Gastroesophageal sphincter (tissue), 4 donors: Measurements from ENCODE around the gene ZBED5. TPM values are rescaled to one million over a fixed set of nuclear protein-coding genes. Genes with fewer than 3 reads are reported as not detected.
A peak's percentile ranks its signal among the peaks of the same experiment; 100 is the strongest.
"Not testable (repeated sequence)": the region's sequence is repeated elsewhere in the genome, so short reads cannot be mapped to it uniquely, and the experiment has no call there.

Experiments used
- ATAC-seq: fragments of 150-250 bp; one replicate; pipeline ENCODE4 v1.9.1; 2016; ENCODE audit warnings: mild to moderate bottlenecking, moderate library complexity
- H3K27ac ChIP-seq, 4 donors: fragments of 200-600 bp; sonication (generic) in 3 of 4; 1 replicate in 3 of 4; 2 replicates in 1 of 4; pipeline ENCODE4 v1.5.1; 2016 to 2019
- H3K27me3 ChIP-seq: fragments of 200-600 bp; sonication (generic); one replicate; pipeline ENCODE4 v1.5.1; 2019
- H3K36me3 ChIP-seq, 2 donors: fragments of 200-600 bp; sonication (generic); one replicate each; pipeline ENCODE4 v1.5.1; 2019; ENCODE audit warnings: control low read depth in 1 of 2
- H3K4me1 ChIP-seq, 3 donors: fragments of 200-600 bp; sonication (generic); 1 replicate in 2 of 3; 2 replicates in 1 of 3; pipeline ENCODE4 v1.5.1; 2016 to 2019; ENCODE audit warnings: control low read depth in 2 of 3
- H3K4me3 ChIP-seq, 2 donors: fragments of 200-600 bp; sonication (generic); one replicate each; pipeline ENCODE4 v1.5.1; 2019; ENCODE audit warnings: mild to moderate bottlenecking in 1 of 2, moderate library complexity in 1 of 2
- H3K9me3 ChIP-seq, 3 donors: fragments of 200-600 bp; sonication (generic); one replicate each; pipeline ENCODE4 v1.5.1; 2017 to 2019; ENCODE audit warnings: control low read depth in 2 of 3
- CTCF ChIP-seq, 4 experiments: fragments of 200-600 bp in 2 of 4; fragments of 450-650 bp in 2 of 4; sonication (generic) in 1 of 4; IDR thresholded peaks; one replicate each; pipeline ENCODE4 v1.5.1; 2017 to 2019; ENCODE audit warnings: antibody characterized with exemption in 4 of 4, mild to moderate bottlenecking in 2 of 4, moderate library complexity in 2 of 4
- EP300 ChIP-seq: sonication (generic); formaldehyde crosslinking; IDR thresholded peaks from one replicate; pipeline ENCODE4 v1.6.1; 2017; ENCODE audit warnings: antibody characterized with exemption, mild to moderate bottlenecking
- POLR2A ChIP-seq, 2 donors: fragments of 450-650 bp; IDR thresholded peaks; one replicate each; pipeline ENCODE4 v1.6.1; 2017; ENCODE audit warnings: antibody characterized with exemption in 2 of 2, mild to moderate bottlenecking in 2 of 2, moderate library complexity in 1 of 2
- POLR2AphosphoS5 ChIP-seq: sonication (generic); formaldehyde crosslinking; IDR thresholded peaks from one replicate; pipeline ENCODE4 v1.6.1; 2017; ENCODE audit warnings: antibody characterized with exemption
- WGBS, 2 donors: methylation state at CpG; one replicate each; pipeline ENCODE4 v1.1.5; 2018; ENCODE audit warnings: low coverage in 1 of 2; 5-methylcytosine and 5-hydroxymethylcytosine counted together
- total RNA-seq, 4 donors: library from RNA; depleted of rRNA; stranded (reverse); fragments of >200 nt; gene quantifications; one replicate each; pipeline ENCODE4 v1.1.0, GENCODE V29; 2016

Gene ZBED5
- total RNA-seq, 4 donors from 2014 or later: 26.0 to 57.3 (median 41.7) TPM

- no peak for ATAC-seq
- WGBS, 2 donors: 90 to 91% methylated on average over 1 to 2 of the region's 2 CpGs
- Histone ChIP-seq H3K36me3 (no peaks in the 10 kb centered on the region), H3K4me3 (no peak overlapping the region), H3K9me3 (no peaks in the 10 kb centered on the region), H3K27ac (no peak overlapping the region), H3K4me1 (peaks cover 10 to 39% (median 14%) of the 10 kb centered on the region in 3 donors), H3K27me3 (no peaks in the 10 kb centered on the region)
- TF ChIP-seq EP300: no peak
- TF ChIP-seq POLR2AphosphoS5: no peak
- no peak for TF ChIP-seq POLR2A (IDR thresholded peaks at IDR 0.05)
- no peak for TF ChIP-seq CTCF (IDR thresholded peaks at IDR 0.05)
These were observed 37.4 kb upstream of the ZBED5 start for GRCh38 chr11:10895285-10895684.

GRCh38 chr11:10894666-10895065 is 36.8 kb upstream of the ZBED5 start:
- H3K4me3 ChIP-seq: no peak overlapping the region
- H3K27ac ChIP-seq: peak overlapping the region in 2 of 4 donors; percentile 7 to 42
- no peaks in the 10 kb centered on the region for H3K36me3 ChIP-seq
- no peaks in the 10 kb centered on the region for H3K9me3 ChIP-seq
- H3K27me3 ChIP-seq: no peaks in the 10 kb centered on the region
- 90 to 91% methylated on average over 1 of the region's 1 CpG for WGBS, 2 donors
- ATAC-seq: no peak
- TF ChIP-seq EP300 (no peak), POLR2A (IDR thresholded peaks at IDR 0.05) (no peak), CTCF (IDR thresholded peaks at IDR 0.05) (no peak), POLR2AphosphoS5 (no peak)
- peaks cover 8 to 33% (median 9%) of the 10 kb centered on the region in 3 donors for H3K4me1 ChIP-seq

GRCh38 chr11:10893714-10894151 is 35.9 kb upstream of the ZBED5 start:
- TF ChIP-seq EP300 (no peak), POLR2A (IDR thresholded peaks at IDR 0.05) (no peak), CTCF (IDR thresholded peaks at IDR 0.05) (peak in 3 of 4 experiments; percentile 12 to 67 (median 36)), POLR2AphosphoS5 (peak; percentile 69)
- Histone ChIP-seq H3K27me3 (no peaks in the 10 kb centered on the region), H3K4me1 (peaks cover under 1 to 24% (median 4%) of the 10 kb centered on the region in 3 donors), H3K36me3 (no peaks in the 10 kb centered on the region), H3K4me3 (no peak overlapping the region), H3K9me3 (no peaks in the 10 kb centered on the region), H3K27ac (peak overlapping the region in 2 of 4 donors; percentile 7 to 42)
- ATAC-seq: peak; percentile 61

- Histone ChIP-seq H3K27me3 (no peaks in the 10 kb centered on the region), H3K36me3 (no peaks in the 10 kb centered on the region), H3K9me3 (no peaks in the 10 kb centered on the region), H3K27ac (no peak overlapping the region), H3K4me1 (peaks cover 0 to 18% (median 4%) of the 10 kb centered on the region in 3 donors), H3K4me3 (no peak overlapping the region)
- WGBS, 2 donors: 57 to 78% methylated on average over 2 of the region's 2 CpGs
- no peak for ATAC-seq
- TF ChIP-seq POLR2AphosphoS5: no peak
- no peak for TF ChIP-seq CTCF (IDR thresholded peaks at IDR 0.05)
- no peak for TF ChIP-seq POLR2A (IDR thresholded peaks at IDR 0.05)
- TF ChIP-seq EP300: no peak
These were observed 34.4 kb upstream of the ZBED5 start for GRCh38 chr11:10892250-10892649.

GRCh38 chr11:10891151-10891720 is 33.4 kb upstream of the ZBED5 start:
- H3K27ac ChIP-seq: no peak overlapping the region
- H3K4me3 ChIP-seq: no peak overlapping the region
- no peaks in the 10 kb centered on the region for H3K9me3 ChIP-seq
- no peaks in the 10 kb centered on the region for H3K27me3 ChIP-seq
- H3K36me3 ChIP-seq: no peaks in the 10 kb centered on the region
- no peak for ATAC-seq
- TF ChIP-seq POLR2AphosphoS5: no peak
- TF ChIP-seq POLR2A (IDR thresholded peaks at IDR 0.05): no peak
- no peak for TF ChIP-seq CTCF (IDR thresholded peaks at IDR 0.05)
- no peak for TF ChIP-seq EP300
- WGBS, 2 donors: 88 to 90% methylated on average over 1 of the region's 1 CpG
- peaks cover 4 to 25% (median 5%) of the 10 kb centered on the region in 3 donors for H3K4me1 ChIP-seq

- H3K27me3 ChIP-seq, H3K27ac ChIP-seq, H3K36me3 ChIP-seq, ATAC-seq, H3K4me3 ChIP-seq, H3K9me3 ChIP-seq: not testable (repeated sequence)
- peaks cover 7 to 36% (median 9%) of the 10 kb centered on the region in 3 donors for H3K4me1 ChIP-seq
These were observed 32.2 kb upstream of the ZBED5 start for GRCh38 chr11:10890083-10890482.
